Neutrophil (primary cell): ENCODE results near the gene ZNF780A.

ENCODE experiments used
- H3K27ac ChIP-seq: fragments of 200-600 bp; sonication (generic); 2 replicates; pipeline ENCODE4 v1.5.1; 2016; ENCODE audit warnings: mild to moderate bottlenecking, moderate library complexity
- H3K27me3 ChIP-seq: fragments of 200-600 bp; sonication (generic); 2 replicates; pipeline ENCODE4 v1.6.0; 2016; ENCODE audit warnings: mild to moderate bottlenecking
- H3K36me3 ChIP-seq: fragments of 200-600 bp; sonication (generic); 2 replicates; pipeline ENCODE4 v1.5.1; 2017
- H3K4me1 ChIP-seq, 2 experiments: fragments of 200-600 bp in 1 of 2; sonication (generic) in 1 of 2; 1 replicate in 1 of 2; 2 replicates in 1 of 2; pipeline versions ENCODE4 v1.5.1 to v1.6.1; 2013 to 2016; ENCODE audit warnings: low read depth in 1 of 2, low read length in 1 of 2, mild to moderate bottlenecking in 1 of 2, moderate library complexity in 1 of 2; ENCODE audit not compliant: control insufficient read depth in 1 of 2, insufficient read depth in 1 of 2
- H3K4me3 ChIP-seq, 2 experiments: fragments of 200-600 bp in 1 of 2; sonication (generic) in 1 of 2; 1 replicate in 1 of 2; 2 replicates in 1 of 2; pipeline ENCODE4 v1.5.1; 2013 to 2016; ENCODE audit warnings: low read depth in 1 of 2, low read length in 1 of 2, mild to moderate bottlenecking in 1 of 2, moderate library complexity in 1 of 2
- H3K9me3 ChIP-seq: fragments of 200-600 bp; sonication (generic); 2 replicates; pipeline ENCODE4 v1.5.1; 2016
- TF ChIP-seq, protein P1 (sequence below): fragments of 200-600 bp; sonication (generic); IDR thresholded peaks from 2 replicates; pipeline ENCODE4 v1.5.1; 2016; ENCODE audit warnings: antibody characterized with exemption

ZNF780A gene

GRCh38 chr19:40035996-40036395 is 54.7 kb downstream of the ZNF780A start:
- no peaks in the 10 kb centered on the region for H3K36me3 ChIP-seq
- no peaks in the 10 kb centered on the region for H3K4me1 ChIP-seq
- H3K27ac ChIP-seq, result no peak overlapping the region
- peaks cover 65% of the 10 kb centered on the region for H3K9me3 ChIP-seq
- H3K27me3 ChIP-seq, result no peaks in the 10 kb centered on the region
- TF ChIP-seq, protein P1, sequence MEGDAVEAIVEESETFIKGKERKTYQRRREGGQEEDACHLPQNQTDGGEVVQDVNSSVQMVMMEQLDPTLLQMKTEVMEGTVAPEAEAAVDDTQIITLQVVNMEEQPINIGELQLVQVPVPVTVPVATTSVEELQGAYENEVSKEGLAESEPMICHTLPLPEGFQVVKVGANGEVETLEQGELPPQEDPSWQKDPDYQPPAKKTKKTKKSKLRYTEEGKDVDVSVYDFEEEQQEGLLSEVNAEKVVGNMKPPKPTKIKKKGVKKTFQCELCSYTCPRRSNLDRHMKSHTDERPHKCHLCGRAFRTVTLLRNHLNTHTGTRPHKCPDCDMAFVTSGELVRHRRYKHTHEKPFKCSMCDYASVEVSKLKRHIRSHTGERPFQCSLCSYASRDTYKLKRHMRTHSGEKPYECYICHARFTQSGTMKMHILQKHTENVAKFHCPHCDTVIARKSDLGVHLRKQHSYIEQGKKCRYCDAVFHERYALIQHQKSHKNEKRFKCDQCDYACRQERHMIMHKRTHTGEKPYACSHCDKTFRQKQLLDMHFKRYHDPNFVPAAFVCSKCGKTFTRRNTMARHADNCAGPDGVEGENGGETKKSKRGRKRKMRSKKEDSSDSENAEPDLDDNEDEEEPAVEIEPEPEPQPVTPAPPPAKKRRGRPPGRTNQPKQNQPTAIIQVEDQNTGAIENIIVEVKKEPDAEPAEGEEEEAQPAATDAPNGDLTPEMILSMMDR, result no peak
- H3K4me3 ChIP-seq, result no peak overlapping the region

GRCh38 chr19:40033989-40034560 is 56.7 kb downstream of the ZNF780A start:
- Histone ChIP-seq H3K4me3 (no peak overlapping the region), H3K9me3 (peaks cover 76% of the 10 kb centered on the region)

DNA sequence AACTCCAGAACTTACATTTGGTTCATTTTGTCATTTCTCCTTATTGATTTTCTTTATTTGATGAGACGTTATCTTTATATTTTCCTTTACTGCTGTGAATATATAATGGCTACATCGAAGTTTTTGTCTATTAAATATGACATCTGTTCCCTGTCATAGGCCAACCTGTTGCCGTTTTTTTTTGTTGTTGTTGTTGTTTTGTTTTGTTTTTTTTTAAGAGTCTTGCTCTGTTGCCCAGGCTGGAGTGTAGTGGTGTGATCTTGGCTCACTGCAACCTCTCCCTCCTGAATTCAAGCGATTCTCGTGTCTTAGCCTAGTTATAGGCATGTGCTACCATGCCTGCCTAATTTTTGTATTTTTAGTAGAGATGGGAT is 64.2 kb downstream of the ZNF780A start:
- H3K4me3 ChIP-seq, result no peak overlapping the region
- no peak overlapping the region for H3K27ac ChIP-seq
- H3K27me3 ChIP-seq, result no peaks in the 10 kb centered on the region
- no peaks in the 10 kb centered on the region for H3K36me3 ChIP-seq
- H3K4me1 ChIP-seq, result no peaks in the 10 kb centered on the region
- TF ChIP-seq, protein P1, result no peak
- peaks cover 35% of the 10 kb centered on the region for H3K9me3 ChIP-seq

More at GRCh38 chr19:40033989-40034560, 56.7 kb downstream of the ZNF780A start:
- no peaks in the 10 kb centered on the region for H3K4me1 ChIP-seq
- H3K36me3 ChIP-seq, result no peaks in the 10 kb centered on the region
- H3K27me3 ChIP-seq, result no peaks in the 10 kb centered on the region
- H3K27ac ChIP-seq, result no peak overlapping the region
- TF ChIP-seq, protein P1, result no peak

GRCh38 chr19:40025938-40026596 is 64.7 kb downstream of the ZNF780A start:
- TF ChIP-seq, protein P1, result no peak
- no peaks in the 10 kb centered on the region for H3K36me3 ChIP-seq
- peaks cover 30% of the 10 kb centered on the region for H3K9me3 ChIP-seq
- no peak overlapping the region for H3K4me3 ChIP-seq
- H3K27me3 ChIP-seq, result no peaks in the 10 kb centered on the region
- H3K4me1 ChIP-seq, result no peaks in the 10 kb centered on the region
- H3K27ac ChIP-seq, result no peak overlapping the region

DNA sequence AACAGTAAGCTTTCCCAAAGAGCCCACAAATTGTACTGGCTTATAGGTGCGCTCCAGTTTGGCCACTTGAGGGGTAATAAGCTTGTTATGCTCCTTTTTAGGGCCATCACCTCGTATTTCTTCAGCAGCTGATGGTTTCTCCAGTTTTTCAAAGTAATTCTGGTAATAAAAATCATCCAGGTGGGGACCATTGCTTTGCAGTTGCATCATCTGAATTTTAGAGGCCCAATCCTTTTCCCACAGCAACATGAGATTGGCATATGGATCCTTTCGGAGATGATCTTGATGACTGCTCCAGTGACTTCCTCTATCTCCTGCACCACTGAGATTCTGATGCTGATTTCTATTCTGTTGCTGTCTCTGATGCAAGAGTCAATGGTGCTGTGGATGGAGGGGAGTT is 66.8 kb downstream of the ZNF780A start:
- H3K4me1 ChIP-seq, result no peaks in the 10 kb centered on the region
- TF ChIP-seq, protein P1, result no peak
- H3K27ac ChIP-seq, result no peak overlapping the region
- no peaks in the 10 kb centered on the region for H3K27me3 ChIP-seq
- peaks cover 19% of the 10 kb centered on the region for H3K9me3 ChIP-seq
- no peak overlapping the region for H3K4me3 ChIP-seq
- H3K36me3 ChIP-seq, result no peaks in the 10 kb centered on the region
